ENCODE results near the gene CCZ1B.
"Not testable (repeated sequence)": the region's sequence is repeated elsewhere in the genome, so short reads cannot be mapped to it uniquely, and the experiment has no call there.

The CCZ1B gene

DNA sequence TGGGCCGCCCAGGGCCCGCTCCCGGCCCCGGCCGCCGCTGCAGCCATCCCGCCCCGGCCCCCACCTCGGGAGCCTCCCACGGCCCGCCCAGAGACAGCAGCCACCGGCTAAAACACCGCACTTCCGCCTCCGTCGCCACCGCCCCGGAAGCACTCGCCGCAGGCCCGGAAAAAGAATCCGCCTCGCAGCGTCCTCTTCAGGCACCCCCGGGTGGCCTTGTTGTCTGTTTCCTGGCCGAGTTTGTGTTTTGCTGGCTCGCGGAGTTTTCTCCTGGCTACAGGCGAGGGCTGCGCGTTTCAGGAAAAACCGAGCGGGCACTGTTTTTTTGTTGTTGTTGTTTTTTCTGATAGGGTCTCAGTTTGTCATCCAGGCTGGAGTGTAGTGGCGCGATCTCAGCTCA, at the start of gene CCZ1B:
Gene CCZ1B, minus strand, starts transcription at position 125 of the 400 bp plus-strand sequence. Its CDS starts 78 bp downstream, at position 47.
- ATAC-seq, result peak; percentile 98 to 99

DNA sequence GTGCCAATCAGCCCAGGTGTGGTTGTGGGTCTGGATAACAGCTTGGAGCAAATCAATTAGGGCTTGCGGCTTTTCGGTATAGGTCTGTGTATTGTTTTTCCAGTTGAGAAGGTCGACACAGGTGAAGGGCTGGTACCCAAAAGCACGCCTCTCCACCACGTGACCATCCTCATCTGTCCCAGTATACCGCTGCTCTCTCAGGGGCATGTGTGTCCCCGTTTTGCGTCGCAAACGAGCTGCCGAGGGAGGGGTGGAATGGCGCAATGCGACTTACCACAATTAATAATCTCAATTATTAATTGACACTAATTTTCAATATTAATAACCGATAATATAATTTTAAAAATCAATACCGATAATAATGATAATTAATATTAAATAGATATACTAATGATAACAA, 48.9 kb upstream of the CCZ1B start:
- not testable (repeated sequence) for ATAC-seq

DNA sequence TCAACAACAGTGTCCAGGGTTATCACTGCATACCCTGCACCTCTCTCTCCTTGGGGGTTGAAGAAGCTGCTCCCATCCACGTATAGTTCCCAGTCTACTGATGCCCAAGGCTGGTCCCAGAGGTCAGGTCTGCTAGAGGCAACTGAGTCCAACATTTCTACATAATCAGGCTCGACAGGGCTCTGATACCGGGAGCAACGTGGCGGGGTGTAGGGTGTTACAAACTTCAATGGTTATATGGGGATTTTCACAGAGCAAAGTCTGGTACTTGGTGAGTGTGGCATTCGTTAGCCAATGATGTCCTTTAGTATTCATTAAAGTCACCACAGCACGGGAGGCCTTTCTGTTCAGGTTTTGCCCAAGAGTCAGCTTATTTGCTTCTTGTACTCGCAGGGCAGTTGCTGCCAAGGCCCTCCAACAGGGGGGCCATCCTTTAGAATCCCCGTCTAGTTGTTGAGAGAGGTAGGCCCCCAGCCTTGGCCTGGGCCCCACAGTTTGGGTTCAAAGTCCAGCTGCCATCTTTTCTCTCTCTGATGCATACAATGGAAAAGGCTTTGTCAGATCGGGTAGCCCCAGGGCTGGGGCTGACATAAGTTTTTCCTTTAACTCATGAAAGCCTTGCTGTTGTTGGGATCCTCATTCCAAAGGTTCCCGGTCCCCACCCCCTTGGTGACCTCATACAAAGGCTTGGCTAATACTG, 46.3 kb upstream of the CCZ1B start:
- ATAC-seq, result not testable (repeated sequence)

DNA sequence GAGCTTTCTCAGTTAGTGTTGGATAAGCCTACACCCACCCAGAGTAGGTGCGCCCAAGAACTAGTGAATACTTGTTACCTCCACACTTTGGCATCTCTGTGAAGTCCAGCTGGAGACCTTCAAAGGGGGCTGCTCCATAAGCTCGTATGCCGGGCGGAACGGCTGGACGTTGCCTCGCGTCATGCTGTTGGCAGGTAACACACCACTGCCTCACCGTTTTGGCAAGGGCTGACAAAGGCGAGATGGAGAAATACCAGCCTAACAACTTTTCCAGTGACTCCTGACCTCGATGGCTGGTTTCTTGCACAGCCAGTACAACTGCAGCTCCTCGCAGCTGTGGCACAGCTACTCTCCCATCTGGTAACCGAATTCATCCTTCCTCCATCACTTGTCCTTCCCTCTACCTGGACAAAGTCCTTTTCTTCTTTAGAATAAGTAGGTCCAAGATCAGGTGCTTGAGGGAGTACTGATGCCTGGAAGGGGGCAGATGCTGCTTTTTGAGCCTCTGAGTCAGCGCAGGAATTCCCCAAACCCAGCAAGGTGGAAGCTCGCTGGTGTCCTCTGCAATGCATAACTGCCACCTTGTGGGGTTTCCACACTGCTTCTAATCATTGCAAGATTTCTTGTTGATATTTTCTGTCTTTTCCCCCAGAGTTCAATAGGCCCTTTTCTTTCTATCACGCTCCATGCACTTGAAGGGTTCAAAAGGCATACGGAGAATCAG, 45.5 kb upstream of the CCZ1B start:
- not testable (repeated sequence) for ATAC-seq

DNA sequence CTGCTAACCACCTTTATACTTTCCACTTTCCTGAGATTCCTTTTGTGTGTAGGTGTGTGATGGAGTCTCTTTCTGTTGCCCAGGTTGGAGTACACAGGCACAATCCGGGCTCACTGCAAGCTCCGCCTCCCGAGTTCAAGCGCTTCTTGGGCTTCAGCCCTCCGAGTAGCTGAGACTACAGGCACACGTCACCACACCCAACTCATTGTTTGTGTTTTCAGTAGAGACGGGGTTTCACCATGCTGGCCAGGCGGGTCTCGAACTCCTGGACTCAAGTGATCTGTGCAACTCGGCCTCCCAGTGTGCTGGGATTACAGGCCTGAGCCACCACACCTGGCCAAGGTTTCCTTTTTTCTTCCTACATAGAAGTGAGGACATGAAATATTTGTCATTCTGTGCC, 38.7 kb upstream of the CCZ1B start:
- ATAC-seq, result not testable (repeated sequence)

DNA sequence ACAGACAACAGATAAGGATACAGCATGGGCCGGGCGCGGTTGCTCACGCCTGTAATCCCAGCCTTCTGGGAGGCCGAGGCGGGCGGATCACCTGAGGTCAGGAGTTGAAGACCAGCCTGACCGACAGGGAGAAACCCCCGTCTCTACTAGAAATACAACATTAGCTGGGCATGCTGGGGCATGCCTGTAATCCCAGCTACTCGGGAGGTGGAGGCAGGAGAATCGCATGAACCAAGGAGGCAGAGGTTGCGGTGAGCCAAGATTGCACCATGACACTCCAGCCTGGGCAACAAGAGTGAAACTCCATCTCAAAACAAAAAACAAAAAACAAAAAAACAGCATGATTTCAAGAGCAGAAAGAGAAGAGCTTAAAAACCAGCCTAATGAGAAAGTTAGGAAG, 38.1 kb upstream of the CCZ1B start:
- not testable (repeated sequence) for ATAC-seq

DNA sequence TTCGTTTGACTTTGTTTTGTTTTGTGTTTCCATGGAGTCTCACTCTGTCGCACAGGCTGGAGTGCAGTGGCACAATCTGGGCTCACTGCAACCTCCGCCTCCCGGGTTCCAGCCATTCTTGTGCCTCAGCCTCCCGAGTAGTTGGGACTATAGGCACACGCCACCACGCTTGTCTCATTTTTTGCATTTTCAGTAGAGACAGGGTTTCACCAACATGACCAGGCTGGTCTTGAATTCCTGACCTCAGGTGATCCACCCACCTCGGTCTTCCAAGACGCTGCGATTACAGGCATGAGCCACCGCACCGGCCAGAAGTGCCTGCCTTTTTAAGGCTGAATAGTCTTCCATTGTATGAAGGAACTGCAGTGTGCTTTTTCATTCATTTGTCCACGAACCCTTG, 36.8 kb upstream of the CCZ1B start:
- not testable (repeated sequence) for ATAC-seq

DNA sequence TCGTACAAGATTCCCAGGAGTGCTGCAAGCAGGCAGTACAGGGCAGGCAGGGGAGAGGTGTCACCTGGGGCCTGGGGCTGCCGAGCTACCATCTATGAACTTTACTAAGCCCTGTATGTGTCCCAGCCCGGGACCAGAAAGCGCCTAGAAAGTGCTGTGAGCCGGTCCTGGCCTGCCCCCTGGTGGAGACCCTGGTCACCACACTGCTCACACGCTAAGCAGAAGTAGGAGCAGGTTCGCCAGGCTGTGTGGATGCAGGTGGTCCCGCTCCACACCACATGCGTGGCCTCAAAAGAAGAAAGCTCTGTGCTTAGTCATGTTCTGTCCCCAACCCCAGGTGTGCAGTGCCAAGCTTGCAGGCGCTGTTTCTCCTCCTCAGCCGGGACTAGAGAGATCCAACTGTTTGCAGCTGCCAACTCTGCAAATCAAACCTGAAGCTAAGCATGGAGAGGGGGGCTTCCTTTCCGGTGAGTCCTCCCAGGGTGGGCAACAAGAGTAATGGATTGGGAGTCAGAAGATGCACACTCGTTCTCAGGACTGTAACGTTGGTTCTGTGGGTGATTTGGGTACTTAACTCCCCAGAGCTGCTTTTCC, 31.7 kb upstream of the CCZ1B start:
- not testable (repeated sequence) for ATAC-seq

DNA sequence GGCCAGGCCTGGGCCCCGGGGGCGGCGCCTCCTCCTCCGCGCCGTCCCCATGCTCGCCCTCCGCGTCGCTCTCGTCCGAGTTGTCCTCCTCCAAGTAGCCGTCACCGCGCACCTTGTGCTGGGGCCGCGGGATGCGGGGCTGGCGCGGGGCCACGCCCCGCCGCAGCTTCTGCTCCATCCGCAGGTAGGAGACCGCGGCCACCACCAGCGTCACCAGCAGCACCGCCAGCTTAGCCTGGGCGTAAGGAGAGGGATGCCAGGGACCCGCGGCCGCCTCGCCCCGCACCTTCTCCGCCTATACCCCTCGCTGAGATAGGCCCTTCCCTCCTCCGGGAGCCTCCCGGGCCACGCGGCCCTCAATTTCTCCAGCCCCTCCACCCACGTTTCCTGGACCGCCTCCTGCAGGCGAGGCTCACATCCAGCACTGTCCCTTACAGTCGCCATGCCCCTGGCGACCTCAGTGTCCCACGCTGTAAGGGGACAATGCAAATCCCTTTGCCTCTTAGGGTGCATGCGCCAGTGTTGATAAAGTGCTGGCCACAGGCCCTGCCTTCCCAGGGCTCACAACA, 29.6 kb upstream of the CCZ1B start:
- not testable (repeated sequence) for ATAC-seq

DNA sequence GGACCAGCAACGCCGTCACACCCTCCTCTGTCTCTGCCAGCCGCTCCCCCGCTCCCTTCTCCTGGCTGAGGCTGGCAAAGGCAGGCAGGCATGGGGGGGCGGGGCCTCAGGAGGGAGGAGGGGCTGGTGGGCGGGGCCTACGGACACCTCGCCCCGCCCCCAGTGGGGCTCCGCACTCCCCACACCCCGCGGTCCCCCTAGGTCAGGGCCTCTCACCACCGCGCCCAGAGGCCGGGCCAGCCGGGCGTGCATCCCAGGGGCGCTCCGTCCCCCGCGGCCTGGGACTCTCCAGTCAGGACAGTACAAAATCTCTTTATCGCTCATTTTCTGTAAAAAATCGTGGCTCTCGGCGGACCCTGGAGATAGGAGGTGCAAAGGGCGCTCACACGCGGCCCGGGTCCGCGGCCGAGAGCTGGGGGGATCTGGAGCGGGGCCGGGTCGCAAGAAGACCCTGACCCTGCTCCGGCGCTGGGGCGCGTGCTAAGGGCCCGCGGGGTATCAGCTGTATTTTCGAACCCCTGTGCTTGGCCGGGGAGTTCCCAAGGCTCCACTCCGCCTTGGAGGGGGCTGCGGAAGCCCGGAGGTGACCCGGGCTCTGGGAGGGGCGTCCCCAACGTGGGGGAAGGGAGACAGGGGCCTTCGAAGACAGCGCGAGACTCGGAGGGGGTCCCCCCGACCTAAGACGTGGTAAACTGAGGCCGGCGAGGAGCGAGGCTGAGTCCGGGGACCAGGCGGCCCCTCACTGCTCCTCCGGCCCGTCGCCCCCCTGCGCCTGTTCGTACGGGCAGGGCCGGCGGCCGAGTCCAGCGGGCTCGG, 28.9 kb upstream of the CCZ1B start:
- not testable (repeated sequence) for ATAC-seq

DNA sequence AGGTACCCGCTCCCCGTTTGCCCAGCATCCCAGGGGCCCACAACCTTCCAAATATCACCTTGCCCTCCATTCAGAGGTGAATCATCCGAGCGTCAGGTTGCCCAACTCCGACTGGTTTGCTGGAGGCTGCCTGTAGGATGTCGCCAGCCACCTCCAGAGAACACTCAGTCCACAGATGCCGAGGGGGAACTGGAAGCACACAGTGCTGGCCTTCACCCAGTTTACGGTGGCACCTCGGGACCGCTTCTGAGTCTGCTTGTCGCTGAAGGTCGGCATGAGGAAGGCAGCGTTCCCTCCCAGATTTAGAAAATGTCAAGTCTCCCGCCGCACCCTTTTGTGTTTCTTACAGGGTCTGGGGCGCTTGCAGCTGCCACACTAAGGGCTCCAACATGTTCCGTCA, 27.6 kb upstream of the CCZ1B start:
- not testable (repeated sequence) for ATAC-seq

DNA sequence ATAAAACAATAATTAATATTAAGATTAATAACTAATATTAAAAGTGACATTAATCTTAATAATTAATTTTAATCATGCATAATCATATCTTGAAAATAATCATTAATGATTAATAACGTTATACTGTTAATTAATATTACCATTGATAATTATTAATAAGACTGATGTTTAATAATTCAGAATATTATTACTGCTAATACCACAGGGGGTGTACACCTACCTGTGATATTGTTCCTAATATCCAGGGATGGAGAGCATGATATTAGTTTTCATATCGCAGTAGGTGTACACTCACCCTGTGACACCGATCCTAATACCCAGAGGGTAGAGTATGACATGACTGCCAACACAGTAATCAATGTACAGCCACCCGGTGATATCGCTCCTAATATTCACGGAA, 23.1 kb upstream of the CCZ1B start:
- ATAC-seq, result not testable (repeated sequence)

DNA sequence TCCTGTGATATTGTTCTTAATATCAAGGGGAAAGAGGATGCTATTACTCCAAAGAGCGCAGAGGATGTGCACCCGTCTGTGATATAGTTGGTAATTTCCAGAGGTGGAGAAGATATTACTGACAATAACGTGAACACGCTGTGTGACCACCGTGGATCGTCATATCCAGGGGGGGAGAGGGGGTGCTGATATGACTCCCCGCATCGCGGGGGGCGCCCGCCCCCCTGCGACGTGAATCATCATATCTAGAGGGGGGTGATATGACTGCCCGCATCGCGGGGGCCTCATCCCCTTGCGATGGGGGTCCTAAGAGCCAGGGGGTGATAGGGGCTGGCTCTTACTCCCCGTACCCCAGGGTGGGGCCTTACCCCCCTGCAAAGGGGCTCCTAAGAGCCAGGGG, 21.7 kb upstream of the CCZ1B start:
- not testable (repeated sequence) for ATAC-seq

DNA sequence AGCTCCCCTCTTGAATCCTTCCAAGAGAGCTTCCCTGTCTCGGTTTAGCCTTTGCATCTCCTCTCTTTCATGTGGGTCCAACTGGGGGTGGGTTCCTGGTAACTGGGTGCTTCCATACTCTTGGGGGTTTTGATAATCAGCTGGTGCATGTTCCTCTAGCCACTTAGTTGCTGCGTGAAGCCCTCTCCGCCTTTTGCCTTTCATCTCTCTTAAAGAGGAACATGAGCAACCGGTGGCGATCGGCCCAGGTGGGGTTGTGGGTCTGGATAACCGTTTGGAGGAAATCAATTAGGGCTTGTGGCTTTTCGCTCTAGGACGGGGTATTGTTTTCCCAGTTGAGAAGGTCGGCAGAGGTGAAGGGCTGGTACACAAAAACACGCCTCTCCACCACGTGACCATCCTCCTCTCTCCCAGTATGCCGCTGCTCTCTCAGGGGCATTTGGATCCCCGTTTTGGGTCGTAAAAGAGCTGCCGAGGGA, 19.9 kb upstream of the CCZ1B start:
- not testable (repeated sequence) for ATAC-seq

DNA sequence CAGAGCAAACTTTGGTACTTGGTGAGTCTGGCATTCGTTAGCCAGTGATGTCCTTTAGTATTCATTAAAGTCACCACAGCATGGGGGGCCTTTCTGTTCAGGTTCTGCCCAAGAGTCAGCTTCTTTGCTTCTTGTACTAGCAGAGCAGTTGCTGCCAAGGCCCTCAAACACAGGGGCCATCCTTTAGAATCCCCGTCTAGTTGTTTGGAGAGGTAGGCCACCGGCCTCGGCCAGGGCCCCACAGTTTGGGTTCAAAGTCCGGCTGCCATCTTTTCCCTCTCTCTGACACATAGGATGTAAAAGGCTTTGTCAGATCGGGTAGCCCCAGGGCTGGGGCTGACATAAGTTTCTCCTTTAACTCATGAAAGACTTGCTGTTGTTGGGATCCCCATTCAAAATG, 17.6 kb upstream of the CCZ1B start:
- not testable (repeated sequence) for ATAC-seq

DNA sequence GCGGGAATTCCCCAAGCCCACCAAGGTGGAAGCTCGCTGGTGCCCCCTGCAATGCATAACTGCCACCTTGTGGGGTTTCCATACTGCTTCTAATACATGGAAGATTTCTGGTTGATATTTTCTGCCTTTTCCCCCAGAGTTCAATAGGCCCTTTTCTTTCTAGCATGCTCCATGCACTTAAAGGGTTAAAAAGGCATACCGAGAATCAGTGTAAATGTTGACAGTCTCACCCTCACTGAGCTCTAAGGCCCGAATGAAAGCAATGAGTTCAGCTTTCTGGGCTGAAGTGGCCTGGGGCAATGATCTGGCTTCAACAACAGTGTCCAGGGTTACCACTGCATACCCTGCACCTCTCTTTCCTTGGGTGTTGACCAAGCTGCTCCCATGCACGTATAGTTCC, 17.0 kb upstream of the CCZ1B start:
- ATAC-seq, result not testable (repeated sequence)

DNA sequence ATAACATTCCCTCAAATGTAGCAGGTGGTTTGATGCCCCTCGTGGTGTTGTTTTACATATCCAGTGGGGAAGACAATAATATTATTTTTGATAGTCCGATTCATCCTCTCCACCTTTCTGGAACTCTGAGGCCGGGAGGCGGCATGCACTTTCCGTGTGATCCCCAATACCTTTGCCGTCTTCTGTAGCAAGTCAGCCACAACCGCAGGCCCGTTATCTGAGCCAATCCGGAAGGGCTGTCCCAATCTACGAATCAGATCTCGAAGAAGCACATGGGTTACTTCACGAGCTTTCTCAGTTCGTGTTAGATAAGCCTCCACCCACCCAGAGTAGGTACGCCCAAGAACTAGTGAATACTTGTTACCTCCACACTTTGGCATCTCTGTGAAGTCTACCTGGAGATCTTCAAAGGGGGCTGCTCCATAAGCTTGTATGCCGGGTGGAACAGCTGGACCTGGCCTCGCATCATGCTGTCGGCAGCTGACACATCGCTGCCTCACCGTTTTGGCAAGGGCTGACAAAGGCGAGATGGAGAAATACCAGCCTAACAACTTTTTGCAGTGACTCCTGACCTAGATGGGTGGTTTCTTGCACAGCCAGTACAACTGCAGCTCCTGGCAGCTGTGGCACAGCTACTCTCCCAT, 16.3 kb upstream of the CCZ1B start:
- not testable (repeated sequence) for ATAC-seq

DNA sequence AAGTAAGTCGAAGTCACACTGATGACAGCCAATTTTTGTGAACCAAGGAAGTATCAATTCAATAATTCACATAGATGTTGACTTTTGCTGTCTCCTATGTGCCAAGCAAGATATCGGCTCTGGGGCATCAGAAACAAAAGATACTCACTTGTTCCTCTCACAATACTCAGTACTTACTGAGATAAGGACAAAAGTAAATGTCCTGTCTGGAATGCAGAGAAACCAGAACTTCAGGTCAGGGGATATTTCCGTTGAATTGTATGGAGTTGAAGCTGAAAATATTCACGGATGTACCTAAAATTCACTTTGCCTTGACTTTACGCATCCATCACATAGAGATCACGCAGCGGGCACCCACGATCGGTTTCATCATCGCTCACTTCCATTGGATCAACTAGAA, 11.0 kb upstream of the CCZ1B start:
- ATAC-seq, result not testable (repeated sequence)

DNA sequence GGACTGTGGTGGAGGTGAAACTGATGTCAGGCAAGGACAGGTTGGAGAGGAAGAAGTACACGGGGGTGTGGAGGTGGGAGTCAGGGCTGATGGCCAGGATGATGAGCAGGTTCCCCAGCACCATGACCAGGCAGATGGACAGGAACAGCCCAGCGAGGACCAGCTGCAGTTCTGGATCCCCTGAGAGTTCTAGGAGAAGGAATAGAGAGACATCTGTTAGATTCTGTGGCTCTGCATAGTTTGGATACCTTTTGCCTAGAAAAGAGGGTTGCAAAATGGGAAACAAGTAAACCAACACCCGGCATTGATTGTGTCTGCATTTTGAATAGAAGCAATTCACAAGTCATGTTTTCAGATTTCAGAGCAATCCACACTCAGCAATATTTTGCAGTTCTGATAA, 9.4 kb upstream of the CCZ1B start:
- ATAC-seq, result not testable (repeated sequence)

DNA sequence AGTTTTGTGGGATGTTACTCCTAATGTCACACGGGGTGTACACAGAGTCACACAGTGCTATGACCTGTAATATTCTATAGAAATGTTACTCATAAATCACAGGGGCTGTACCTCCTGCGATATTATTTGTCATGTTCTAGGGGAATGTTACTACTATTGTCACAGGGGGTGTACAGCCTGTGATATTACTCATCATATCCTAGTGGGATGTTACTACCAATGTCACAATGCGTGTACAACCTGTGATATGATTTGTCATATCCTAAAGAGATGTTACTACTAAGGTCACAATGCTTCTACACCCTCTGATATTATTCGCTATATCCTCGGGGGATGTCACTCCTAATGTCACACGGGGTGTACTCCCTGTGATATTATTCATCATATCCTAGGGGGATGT, 7.6 kb upstream of the CCZ1B start:
- no peak for ATAC-seq

DNA sequence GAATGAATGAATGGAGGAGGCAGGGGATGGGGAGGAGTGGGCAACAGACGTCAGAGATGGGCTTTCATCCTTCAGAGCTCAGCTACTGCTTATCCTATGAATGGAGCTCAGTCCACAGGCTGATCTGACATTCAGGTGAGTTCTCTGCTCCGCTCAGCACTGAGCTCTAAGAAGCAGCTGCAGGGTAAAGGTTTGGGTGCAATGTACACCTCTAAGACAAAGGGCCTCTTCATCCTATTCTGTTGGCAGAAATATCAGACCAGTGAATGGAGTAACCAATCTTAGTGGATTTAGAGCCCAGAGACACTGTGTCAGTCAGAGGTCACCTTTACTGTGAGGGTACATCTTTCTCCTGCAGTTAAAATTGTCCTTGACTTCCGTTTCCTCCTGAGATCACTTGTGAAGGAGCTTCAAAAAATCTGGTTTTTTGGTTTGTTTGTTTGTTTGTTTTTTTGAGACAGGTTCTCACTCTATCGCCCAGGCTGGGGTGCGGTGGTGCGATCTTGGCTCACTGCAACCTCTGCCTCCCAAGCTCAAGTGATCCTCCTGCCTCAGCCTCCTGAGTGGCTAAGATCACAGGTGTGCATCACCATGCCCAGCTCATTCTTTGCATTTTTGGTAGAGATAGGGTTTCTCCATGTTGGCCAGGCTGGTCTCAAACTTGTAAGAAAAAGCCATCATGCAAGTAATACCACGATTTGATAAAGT, 5.1 kb upstream of the CCZ1B start:
- no peak for ATAC-seq

Data from activated CD4-positive, CD25-positive, alpha-beta regulatory T cell treated with anti-CD3 and anti-CD28 coated beads, Interleukin-2, amount 50 U/mL, for 24 hours (primary cell).